Peyer's patch (tissue), 4 donors: ENCODE measurements around the gene SPDEF. TPM values are rescaled to one million over a fixed set of nuclear protein-coding genes. Genes with fewer than 3 reads are reported as not detected.

Experiments used
- DNase-seq, 3 donors: peaks; one replicate each; pipeline ENCODE4 v3.0.0-alpha.2; 2017 to 2019
- H3K27ac ChIP-seq, 4 donors: fragments of 200-600 bp; sonication (generic); one replicate each; pipeline ENCODE4 v1.5.1; 2016 to 2019
- H3K27me3 ChIP-seq, 2 donors: fragments of 200-600 bp; sonication (generic); one replicate each; pipeline ENCODE4 v1.5.1; 2019
- H3K36me3 ChIP-seq, 3 donors: fragments of 200-600 bp; sonication (generic); one replicate each; pipeline ENCODE4 v1.5.1; 2016 to 2019
- H3K4me1 ChIP-seq, 4 donors: fragments of 200-600 bp; sonication (generic); one replicate each; pipeline ENCODE4 v1.5.1; 2016 to 2019
- H3K4me3 ChIP-seq, 4 donors: fragments of 200-600 bp; sonication (generic); 1 replicate in 3 of 4; 2 replicates in 1 of 4; pipeline ENCODE4 v1.5.1; 2016 to 2019; ENCODE audit warnings: mild to moderate bottlenecking in 1 of 4
- H3K9me3 ChIP-seq, 4 donors: fragments of 200-600 bp; sonication (generic); one replicate each; pipeline ENCODE4 v1.5.1; 2016 to 2019; ENCODE audit warnings: mild to moderate bottlenecking in 1 of 4
- CTCF ChIP-seq, 6 experiments: fragments of 450-650 bp in 4 of 6; fragments of 200-600 bp in 2 of 6; sonication (generic) in 1 of 6; IDR thresholded peaks; one replicate each; pipeline ENCODE4 v1.5.1; 2017 to 2019; ENCODE audit warnings: antibody characterized with exemption in 6 of 6, mild to moderate bottlenecking in 3 of 6, moderate library complexity in 1 of 6
- POLR2A ChIP-seq, 2 donors: fragments of 450-650 bp; IDR thresholded peaks; one replicate each; pipeline ENCODE4 v1.5.1; 2017; ENCODE audit warnings: antibody characterized with exemption in 2 of 2, mild to moderate bottlenecking in 2 of 2, moderate library complexity in 2 of 2
- total RNA-seq, 4 donors: library from RNA; depleted of rRNA; stranded (reverse); fragments of >200 nt; gene quantifications; one replicate each; pipeline ENCODE4 v1.1.0, GENCODE V29; 2016

The SPDEF gene
- total RNA-seq, 4 donors from 2014 or later, result 29.7 to 58.7 (median 39.0) TPM

DNA sequence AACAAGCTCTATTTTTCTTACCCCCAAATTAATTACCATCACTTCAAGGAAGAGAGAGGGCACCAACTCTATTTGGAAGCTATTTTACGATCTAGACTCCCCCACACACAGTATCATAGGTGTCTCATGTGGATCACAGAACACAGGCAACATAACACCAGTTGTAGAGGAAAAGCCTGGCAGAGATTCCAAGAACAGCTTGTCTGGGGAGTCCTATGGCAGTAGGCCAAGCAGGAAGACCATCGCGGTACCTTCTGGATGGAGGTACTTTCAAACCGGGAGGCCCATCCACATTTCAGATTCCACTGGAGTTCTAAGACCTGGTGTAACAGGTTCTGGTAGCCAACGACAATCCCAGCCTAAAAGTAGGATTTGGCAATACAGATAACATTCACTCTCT is 37.6 kb upstream of the SPDEF start:
- no peak overlapping the region for H3K27ac ChIP-seq

DNA sequence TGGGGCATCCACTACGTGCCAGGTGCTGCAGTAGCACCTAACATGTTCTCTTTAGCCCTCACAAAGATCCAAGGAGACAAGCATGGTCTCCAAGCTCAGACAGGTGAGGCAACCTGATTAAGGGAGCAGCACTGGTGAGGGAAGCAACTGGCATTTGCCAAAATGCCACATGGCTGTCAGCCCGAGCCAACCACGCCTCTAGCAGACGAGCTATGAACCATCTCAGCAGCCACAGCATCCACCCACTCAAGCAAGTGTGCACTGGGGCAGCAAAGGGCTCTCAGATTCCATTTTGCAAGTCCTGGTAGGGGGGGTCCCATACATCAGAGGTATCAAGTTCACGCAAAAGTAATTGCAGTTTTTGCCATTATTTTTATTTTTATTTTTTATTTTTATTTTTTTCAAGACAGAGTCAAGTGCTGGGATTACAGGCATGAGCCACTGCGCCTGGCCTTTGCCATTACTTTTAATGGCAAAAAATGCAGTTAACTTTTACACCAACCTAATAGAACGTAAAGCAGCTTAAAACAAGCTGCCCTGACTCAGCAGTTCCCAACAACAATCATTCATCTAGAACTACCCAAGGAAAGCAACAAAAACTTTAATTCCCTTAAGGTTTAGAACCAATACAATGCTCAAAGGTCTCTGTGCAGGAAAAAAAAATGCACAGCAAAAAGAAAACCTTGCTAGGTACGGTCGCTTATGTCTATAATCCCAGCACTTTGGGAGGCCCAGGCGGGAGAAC is 36.3 kb upstream of the SPDEF start:
- H3K4me3 ChIP-seq, result no peak overlapping the region
- no peak overlapping the region for H3K27ac ChIP-seq
- no peak for TF ChIP-seq POLR2A (IDR thresholded peaks at IDR 0.05)
- H3K4me1 ChIP-seq, result peaks cover 0 to 7% (median 0%) of the 10 kb centered on the region in 4 donors
- H3K9me3 ChIP-seq, result no peaks in the 10 kb centered on the region
- DNase-seq, result peak in 1 of 3 donors; percentile 39
- peaks cover 0 to 26% (median 0%) of the 10 kb centered on the region in 3 donors for H3K36me3 ChIP-seq
- H3K27me3 ChIP-seq, result no peaks in the 10 kb centered on the region

More for the DNA sequence above, 37.6 kb upstream of the SPDEF start:
- Histone ChIP-seq H3K27me3 (no peaks in the 10 kb centered on the region), H3K9me3 (no peaks in the 10 kb centered on the region), H3K4me3 (no peak overlapping the region), H3K36me3 (peaks cover 0 to 13% (median 0%) of the 10 kb centered on the region in 3 donors), H3K4me1 (peaks cover 0 to 7% (median 3%) of the 10 kb centered on the region in 4 donors)
- no peak for DNase-seq
- no peak for TF ChIP-seq CTCF (IDR thresholded peaks at IDR 0.05)
- no peak for TF ChIP-seq POLR2A (IDR thresholded peaks at IDR 0.05)

- Histone ChIP-seq H3K9me3 (no peaks in the 10 kb centered on the region), H3K27me3 (no peaks in the 10 kb centered on the region), H3K4me1 (peaks cover 0 to 7% (median 0%) of the 10 kb centered on the region in 4 donors), H3K27ac (no peak overlapping the region), H3K4me3 (no peak overlapping the region), H3K36me3 (peaks cover 0 to 32% (median 0%) of the 10 kb centered on the region in 3 donors)
- no peak for DNase-seq
- no peak for TF ChIP-seq POLR2A (IDR thresholded peaks at IDR 0.05)
- no peak for TF ChIP-seq CTCF (IDR thresholded peaks at IDR 0.05)
Observed at GRCh38 chr6:34589691-34590090, 33.6 kb upstream of the SPDEF start.

DNA sequence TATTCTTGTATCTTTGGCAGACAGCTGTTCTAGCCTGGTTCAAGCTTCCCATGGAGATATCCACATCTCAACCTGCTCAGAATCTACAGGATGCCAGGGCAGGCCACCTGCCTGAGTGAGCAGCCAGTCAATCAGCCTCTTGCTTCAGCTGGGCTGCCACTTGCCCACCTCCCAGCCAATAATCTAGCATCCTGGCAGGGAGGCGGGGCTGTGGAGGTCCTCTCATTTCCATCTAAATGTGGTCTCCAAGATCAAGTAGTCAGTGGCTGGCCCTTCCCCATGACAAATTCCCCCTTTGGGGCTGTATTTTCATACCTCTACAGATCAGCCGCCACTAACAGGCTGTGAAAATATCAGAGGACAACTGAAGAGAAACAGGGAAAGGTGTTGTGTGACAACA is 33.0 kb upstream of the SPDEF start:
- no peaks in the 10 kb centered on the region for H3K9me3 ChIP-seq
- peaks cover 0 to 32% (median 0%) of the 10 kb centered on the region in 3 donors for H3K36me3 ChIP-seq
- DNase-seq, result no peak
- H3K27me3 ChIP-seq, result no peaks in the 10 kb centered on the region
- H3K4me1 ChIP-seq, result peaks cover 0 to 7% (median 0%) of the 10 kb centered on the region in 4 donors
- H3K4me3 ChIP-seq, result no peak overlapping the region
- no peak overlapping the region for H3K27ac ChIP-seq
- TF ChIP-seq CTCF (IDR thresholded peaks at IDR 0.05) (no peak), POLR2A (IDR thresholded peaks at IDR 0.05) (no peak)

DNA sequence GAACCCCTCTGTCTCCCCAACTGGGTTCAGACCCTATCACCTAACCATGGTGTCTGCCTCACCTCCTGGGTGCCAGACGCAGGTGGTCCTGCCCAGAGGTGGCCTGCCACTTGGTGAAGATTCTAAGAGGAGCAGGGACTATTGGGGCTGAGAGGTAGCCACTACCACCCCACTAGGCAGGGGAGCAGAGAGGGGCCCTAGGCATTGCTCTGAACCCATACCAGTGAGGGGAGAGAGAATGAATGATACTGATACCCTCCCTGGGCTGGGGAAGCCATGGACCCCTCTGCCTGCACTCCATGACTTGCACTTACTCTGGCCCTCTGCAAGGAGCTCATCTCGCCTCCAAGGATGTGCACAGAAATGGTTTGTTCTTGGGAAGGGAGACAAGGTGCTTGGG is 31.7 kb upstream of the SPDEF start:
- no peak for TF ChIP-seq CTCF (IDR thresholded peaks at IDR 0.05)
- TF ChIP-seq POLR2A (IDR thresholded peaks at IDR 0.05), result no peak
- Histone ChIP-seq H3K4me1 (peaks cover 0 to 7% (median 0%) of the 10 kb centered on the region in 4 donors), H3K27ac (no peak overlapping the region), H3K27me3 (no peaks in the 10 kb centered on the region), H3K4me3 (no peak overlapping the region), H3K9me3 (no peaks in the 10 kb centered on the region), H3K36me3 (peaks cover 0 to 32% (median 0%) of the 10 kb centered on the region in 3 donors)
- DNase-seq, result peak in 1 of 3 donors; percentile 26

- no peak for TF ChIP-seq POLR2A (IDR thresholded peaks at IDR 0.05)
- TF ChIP-seq CTCF (IDR thresholded peaks at IDR 0.05), result no peak
- peaks cover 0 to 5% (median 0%) of the 10 kb centered on the region in 4 donors for H3K4me1 ChIP-seq
- H3K36me3 ChIP-seq, result peaks cover 0 to 32% (median 0%) of the 10 kb centered on the region in 3 donors
- no peak overlapping the region for H3K27ac ChIP-seq
- H3K9me3 ChIP-seq, result no peaks in the 10 kb centered on the region
- no peak overlapping the region for H3K4me3 ChIP-seq
- peak in 1 of 3 donors; percentile 35 for DNase-seq
- no peaks in the 10 kb centered on the region for H3K27me3 ChIP-seq
Observed at GRCh38 chr6:34587325-34587724, 31.2 kb upstream of the SPDEF start.
